ENCODE measurements around the gene FBXL17.

FBXL17 gene

DNA sequence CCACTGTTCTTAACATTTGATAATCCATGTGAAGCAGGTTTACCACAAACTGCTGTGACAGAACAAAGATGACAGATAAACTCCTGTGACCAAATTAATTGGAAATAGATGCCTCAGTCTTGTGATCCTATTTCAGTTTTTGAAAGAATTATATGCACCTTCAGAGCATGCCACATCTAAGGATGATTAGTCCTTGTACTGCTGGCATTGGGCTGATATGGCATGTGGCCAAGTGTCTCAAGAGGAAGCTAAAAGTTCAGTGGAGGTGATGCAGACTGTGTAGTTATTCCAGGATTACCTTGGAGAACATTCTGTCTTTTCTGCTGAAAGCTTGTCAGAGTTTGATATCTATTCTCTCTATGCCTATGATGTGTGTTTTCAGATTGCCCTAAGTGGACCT is 396.8 kb downstream of the FBXL17 start:
- H3K4me1 ChIP-seq (ENCODE audit: insufficient read depth, low read length, poor library complexity, severe bottlenecking) = peaks cover 5% of the 10 kb centered on the region
- H3K4me2 ChIP-seq (ENCODE audit: low read depth, low read length, poor library complexity, severe bottlenecking) = no peak overlapping the region
- H4K20me1 ChIP-seq (ENCODE audit: insufficient read depth, low read length, poor library complexity, severe bottlenecking) = no peaks in the 10 kb centered on the region
- H3K9me3 ChIP-seq (ENCODE audit: insufficient read depth, low read depth, low read length) = no peaks in the 10 kb centered on the region
- H3K79me2 ChIP-seq (ENCODE audit: insufficient read depth, low read length) = no peaks in the 10 kb centered on the region
- H3K9me2 ChIP-seq (replicated peaks; ENCODE audit: low read depth, low read length) = no peaks in the 10 kb centered on the region
- no peaks in the 10 kb centered on the region for H3K27me3 ChIP-seq (ENCODE audit: insufficient read depth, low read length, poor library complexity, severe bottlenecking)
- no peak overlapping the region for H3K4me3 ChIP-seq (ENCODE audit: low read length, poor library complexity, severe bottlenecking)
- TF ChIP-seq EZH2phosphoT487 (IDR thresholded peaks at IDR 0.05; ENCODE audit: borderline replicate concordance) = no peak
- TF ChIP-seq, protein P1, sequence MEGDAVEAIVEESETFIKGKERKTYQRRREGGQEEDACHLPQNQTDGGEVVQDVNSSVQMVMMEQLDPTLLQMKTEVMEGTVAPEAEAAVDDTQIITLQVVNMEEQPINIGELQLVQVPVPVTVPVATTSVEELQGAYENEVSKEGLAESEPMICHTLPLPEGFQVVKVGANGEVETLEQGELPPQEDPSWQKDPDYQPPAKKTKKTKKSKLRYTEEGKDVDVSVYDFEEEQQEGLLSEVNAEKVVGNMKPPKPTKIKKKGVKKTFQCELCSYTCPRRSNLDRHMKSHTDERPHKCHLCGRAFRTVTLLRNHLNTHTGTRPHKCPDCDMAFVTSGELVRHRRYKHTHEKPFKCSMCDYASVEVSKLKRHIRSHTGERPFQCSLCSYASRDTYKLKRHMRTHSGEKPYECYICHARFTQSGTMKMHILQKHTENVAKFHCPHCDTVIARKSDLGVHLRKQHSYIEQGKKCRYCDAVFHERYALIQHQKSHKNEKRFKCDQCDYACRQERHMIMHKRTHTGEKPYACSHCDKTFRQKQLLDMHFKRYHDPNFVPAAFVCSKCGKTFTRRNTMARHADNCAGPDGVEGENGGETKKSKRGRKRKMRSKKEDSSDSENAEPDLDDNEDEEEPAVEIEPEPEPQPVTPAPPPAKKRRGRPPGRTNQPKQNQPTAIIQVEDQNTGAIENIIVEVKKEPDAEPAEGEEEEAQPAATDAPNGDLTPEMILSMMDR (conservative IDR thresholded peaks at IDR 0.05; ENCODE audit: low read length) = no peak
- no peak overlapping the region for H2AFZ ChIP-seq (ENCODE audit: low read length)
- no peak overlapping the region for H3K9ac ChIP-seq (ENCODE audit: low read depth, low read length, poor library complexity, severe bottlenecking)
- H3F3A ChIP-seq (ENCODE audit: low read depth) = no peaks in the 10 kb centered on the region
- H3K36me3 ChIP-seq (ENCODE audit: insufficient read depth, low read length) = no peaks in the 10 kb centered on the region

DNA sequence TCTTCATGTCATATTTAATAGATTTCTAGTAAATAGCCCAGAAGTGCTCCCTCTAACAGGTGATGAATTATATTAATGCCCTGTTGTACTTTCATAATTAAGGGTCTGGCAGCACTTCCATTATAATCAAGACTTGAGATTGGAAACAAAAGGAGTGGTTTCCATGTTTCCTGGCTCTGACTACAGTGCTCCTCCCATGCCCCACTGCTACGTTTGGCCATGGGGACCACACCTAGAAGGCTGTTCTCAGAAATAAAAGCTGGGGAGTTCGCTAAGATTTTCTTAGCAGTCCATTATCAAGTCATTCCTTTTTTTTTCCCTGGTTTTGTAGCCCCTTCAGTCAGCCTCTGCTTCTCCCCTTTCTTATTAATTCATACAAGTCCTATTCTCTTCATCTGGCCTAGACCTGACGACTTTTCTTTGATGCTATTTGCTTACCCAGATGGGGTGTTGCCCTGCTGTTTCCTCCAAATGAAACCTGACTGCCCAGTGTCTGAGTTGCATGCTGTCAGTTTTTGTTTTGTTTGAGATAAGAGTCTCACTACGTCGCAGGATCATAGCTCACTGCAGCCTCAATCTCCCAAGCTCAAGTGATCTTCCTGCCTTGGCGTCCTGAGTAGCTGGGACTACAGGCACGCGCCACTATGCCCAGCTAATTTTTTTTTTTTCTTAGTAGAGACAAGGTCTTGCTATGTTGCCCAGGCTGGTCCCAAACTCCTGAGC is 399.0 kb downstream of the FBXL17 start:
- no peaks in the 10 kb centered on the region for H3K9me3 ChIP-seq (ENCODE audit: insufficient read depth, low read depth, low read length)
- no peak overlapping the region for H3K4me2 ChIP-seq (ENCODE audit: low read depth, low read length, poor library complexity, severe bottlenecking)
- H3K36me3 ChIP-seq (ENCODE audit: insufficient read depth, low read length) = no peaks in the 10 kb centered on the region
- H3K79me2 ChIP-seq (ENCODE audit: insufficient read depth, low read length) = no peaks in the 10 kb centered on the region
- no peaks in the 10 kb centered on the region for H4K20me1 ChIP-seq (ENCODE audit: insufficient read depth, low read length, poor library complexity, severe bottlenecking)
- H3K9ac ChIP-seq (ENCODE audit: low read depth, low read length, poor library complexity, severe bottlenecking) = no peak overlapping the region
- no peak overlapping the region for H2AFZ ChIP-seq (ENCODE audit: low read length)
- H3K4me1 ChIP-seq (ENCODE audit: insufficient read depth, low read length, poor library complexity, severe bottlenecking) = peaks cover 6% of the 10 kb centered on the region
- no peaks in the 10 kb centered on the region for H3K9me2 ChIP-seq (replicated peaks; ENCODE audit: low read depth, low read length)
- H3F3A ChIP-seq (ENCODE audit: low read depth) = no peaks in the 10 kb centered on the region
- H3K27me3 ChIP-seq (ENCODE audit: insufficient read depth, low read length, poor library complexity, severe bottlenecking) = no peaks in the 10 kb centered on the region
- no peak for TF ChIP-seq EZH2phosphoT487 (IDR thresholded peaks at IDR 0.05; ENCODE audit: borderline replicate concordance)
- TF ChIP-seq, protein P1 (conservative IDR thresholded peaks at IDR 0.05; ENCODE audit: low read length) = no peak
- H3K4me3 ChIP-seq (ENCODE audit: low read length, poor library complexity, severe bottlenecking) = no peak overlapping the region

DNA sequence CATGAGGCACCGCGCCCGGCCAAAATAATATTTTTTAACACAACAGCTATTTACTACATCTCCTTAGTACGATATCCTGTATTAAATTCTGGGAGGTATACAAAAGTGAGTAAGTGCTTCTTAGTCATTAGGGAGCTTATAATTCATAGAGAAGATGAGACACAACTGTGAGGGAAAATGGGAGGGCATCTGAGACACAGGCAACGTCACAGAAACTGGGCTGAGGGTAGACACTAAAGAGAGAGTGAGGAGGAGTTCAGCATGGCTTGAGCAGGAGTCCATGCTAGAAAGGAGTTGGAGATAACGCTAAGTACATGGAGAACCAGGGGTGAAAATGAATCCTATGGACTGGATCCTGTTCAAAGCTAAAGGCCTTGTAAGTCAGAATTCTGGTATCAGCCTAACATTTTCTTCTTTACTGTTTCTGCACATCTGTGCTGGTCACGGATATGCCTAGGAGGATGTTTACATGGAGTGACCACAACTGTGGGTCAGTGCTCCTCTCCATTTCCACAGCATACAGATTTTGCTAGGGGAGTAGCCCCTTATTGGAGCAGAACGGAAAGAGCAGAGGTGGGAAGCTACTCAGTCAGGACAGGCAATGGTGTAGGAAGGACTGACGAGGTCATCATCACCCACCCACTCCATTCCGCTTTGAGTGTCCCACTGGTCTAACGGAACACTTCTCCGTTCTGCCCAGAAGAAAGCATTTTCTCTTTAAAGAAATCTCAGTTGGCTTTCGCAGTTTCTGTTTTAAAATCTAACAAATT is 400.8 kb downstream of the FBXL17 start:
- Histone ChIP-seq H3K4me3 (ENCODE audit: low read length, poor library complexity, severe bottlenecking) (no peak overlapping the region), H2AFZ (ENCODE audit: low read length) (no peak overlapping the region), H3K9ac (ENCODE audit: low read depth, low read length, poor library complexity, severe bottlenecking) (no peak overlapping the region), H3K36me3 (ENCODE audit: insufficient read depth, low read length) (no peaks in the 10 kb centered on the region), H3K4me1 (ENCODE audit: insufficient read depth, low read length, poor library complexity, severe bottlenecking) (peaks cover 9% of the 10 kb centered on the region), H3K4me2 (ENCODE audit: low read depth, low read length, poor library complexity, severe bottlenecking) (no peak overlapping the region), H3K9me2 (replicated peaks; ENCODE audit: low read depth, low read length) (no peaks in the 10 kb centered on the region), H3K27me3 (ENCODE audit: insufficient read depth, low read length, poor library complexity, severe bottlenecking) (no peaks in the 10 kb centered on the region), H3K9me3 (ENCODE audit: insufficient read depth, low read depth, low read length) (no peaks in the 10 kb centered on the region), H3K79me2 (ENCODE audit: insufficient read depth, low read length) (no peaks in the 10 kb centered on the region), H4K20me1 (ENCODE audit: insufficient read depth, low read length, poor library complexity, severe bottlenecking) (no peaks in the 10 kb centered on the region), H3F3A (ENCODE audit: low read depth) (no peaks in the 10 kb centered on the region)
- TF ChIP-seq, protein P1 (conservative IDR thresholded peaks at IDR 0.05; ENCODE audit: low read length) = no peak
